ENCODE measurements around the gene SLC66A1.

DNA sequence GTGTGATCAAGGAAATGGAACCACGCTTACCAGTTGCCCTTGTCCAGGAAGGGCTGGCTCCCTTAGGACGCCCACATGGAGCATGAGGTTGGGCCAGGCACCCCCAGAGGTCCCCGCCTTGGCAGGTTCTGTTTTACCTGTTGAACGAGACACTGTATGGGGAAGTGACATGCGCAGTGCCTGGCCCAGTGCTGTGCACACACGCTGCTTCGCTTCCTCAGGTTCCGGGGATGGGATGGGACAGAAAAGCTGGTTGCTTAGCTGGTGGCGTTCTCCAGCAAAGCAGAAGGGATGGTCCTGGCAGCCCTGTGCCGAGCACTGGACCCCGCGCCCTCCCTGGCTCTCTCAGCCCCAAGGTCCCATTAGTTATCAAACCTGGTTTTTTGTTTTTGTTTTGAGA lies 20.7 kb downstream of the SLC66A1 start:
- TF ChIP-seq DNMT1 (IDR thresholded peaks at IDR 0.05) (no peak), DPF2 (IDR thresholded peaks at IDR 0.05) (no peak), ATF7 (IDR thresholded peaks at IDR 0.05) (no peak)
- TF ChIP-seq, protein P1, sequence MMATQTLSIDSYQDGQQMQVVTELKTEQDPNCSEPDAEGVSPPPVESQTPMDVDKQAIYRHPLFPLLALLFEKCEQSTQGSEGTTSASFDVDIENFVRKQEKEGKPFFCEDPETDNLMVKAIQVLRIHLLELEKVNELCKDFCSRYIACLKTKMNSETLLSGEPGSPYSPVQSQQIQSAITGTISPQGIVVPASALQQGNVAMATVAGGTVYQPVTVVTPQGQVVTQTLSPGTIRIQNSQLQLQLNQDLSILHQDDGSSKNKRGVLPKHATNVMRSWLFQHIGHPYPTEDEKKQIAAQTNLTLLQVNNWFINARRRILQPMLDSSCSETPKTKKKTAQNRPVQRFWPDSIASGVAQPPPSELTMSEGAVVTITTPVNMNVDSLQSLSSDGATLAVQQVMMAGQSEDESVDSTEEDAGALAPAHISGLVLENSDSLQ (IDR thresholded peaks at IDR 0.05) = no peak
- TF ChIP-seq, protein P2, sequence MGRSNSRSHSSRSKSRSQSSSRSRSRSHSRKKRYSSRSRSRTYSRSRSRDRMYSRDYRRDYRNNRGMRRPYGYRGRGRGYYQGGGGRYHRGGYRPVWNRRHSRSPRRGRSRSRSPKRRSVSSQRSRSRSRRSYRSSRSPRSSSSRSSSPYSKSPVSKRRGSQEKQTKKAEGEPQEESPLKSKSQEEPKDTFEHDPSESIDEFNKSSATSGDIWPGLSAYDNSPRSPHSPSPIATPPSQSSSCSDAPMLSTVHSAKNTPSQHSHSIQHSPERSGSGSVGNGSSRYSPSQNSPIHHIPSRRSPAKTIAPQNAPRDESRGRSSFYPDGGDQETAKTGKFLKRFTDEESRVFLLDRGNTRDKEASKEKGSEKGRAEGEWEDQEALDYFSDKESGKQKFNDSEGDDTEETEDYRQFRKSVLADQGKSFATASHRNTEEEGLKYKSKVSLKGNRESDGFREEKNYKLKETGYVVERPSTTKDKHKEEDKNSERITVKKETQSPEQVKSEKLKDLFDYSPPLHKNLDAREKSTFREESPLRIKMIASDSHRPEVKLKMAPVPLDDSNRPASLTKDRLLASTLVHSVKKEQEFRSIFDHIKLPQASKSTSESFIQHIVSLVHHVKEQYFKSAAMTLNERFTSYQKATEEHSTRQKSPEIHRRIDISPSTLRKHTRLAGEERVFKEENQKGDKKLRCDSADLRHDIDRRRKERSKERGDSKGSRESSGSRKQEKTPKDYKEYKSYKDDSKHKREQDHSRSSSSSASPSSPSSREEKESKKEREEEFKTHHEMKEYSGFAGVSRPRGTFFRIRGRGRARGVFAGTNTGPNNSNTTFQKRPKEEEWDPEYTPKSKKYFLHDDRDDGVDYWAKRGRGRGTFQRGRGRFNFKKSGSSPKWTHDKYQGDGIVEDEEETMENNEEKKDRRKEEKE (IDR thresholded peaks at IDR 0.05; ENCODE audit: borderline replicate concordance in 1 of 2, control insufficient read depth in 1 of 2, low read depth in 2 of 2, low read length in 1 of 2) = no peak
- TF ChIP-seq, protein P3, sequence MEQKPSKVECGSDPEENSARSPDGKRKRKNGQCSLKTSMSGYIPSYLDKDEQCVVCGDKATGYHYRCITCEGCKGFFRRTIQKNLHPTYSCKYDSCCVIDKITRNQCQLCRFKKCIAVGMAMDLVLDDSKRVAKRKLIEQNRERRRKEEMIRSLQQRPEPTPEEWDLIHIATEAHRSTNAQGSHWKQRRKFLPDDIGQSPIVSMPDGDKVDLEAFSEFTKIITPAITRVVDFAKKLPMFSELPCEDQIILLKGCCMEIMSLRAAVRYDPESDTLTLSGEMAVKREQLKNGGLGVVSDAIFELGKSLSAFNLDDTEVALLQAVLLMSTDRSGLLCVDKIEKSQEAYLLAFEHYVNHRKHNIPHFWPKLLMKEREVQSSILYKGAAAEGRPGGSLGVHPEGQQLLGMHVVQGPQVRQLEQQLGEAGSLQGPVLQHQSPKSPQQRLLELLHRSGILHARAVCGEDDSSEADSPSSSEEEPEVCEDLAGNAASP (IDR thresholded peaks at IDR 0.05) = no peak
- TF ChIP-seq, protein P4, sequence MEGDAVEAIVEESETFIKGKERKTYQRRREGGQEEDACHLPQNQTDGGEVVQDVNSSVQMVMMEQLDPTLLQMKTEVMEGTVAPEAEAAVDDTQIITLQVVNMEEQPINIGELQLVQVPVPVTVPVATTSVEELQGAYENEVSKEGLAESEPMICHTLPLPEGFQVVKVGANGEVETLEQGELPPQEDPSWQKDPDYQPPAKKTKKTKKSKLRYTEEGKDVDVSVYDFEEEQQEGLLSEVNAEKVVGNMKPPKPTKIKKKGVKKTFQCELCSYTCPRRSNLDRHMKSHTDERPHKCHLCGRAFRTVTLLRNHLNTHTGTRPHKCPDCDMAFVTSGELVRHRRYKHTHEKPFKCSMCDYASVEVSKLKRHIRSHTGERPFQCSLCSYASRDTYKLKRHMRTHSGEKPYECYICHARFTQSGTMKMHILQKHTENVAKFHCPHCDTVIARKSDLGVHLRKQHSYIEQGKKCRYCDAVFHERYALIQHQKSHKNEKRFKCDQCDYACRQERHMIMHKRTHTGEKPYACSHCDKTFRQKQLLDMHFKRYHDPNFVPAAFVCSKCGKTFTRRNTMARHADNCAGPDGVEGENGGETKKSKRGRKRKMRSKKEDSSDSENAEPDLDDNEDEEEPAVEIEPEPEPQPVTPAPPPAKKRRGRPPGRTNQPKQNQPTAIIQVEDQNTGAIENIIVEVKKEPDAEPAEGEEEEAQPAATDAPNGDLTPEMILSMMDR (IDR thresholded peaks at IDR 0.05 in 2 of 3, conservative IDR thresholded peaks at IDR 0.05 in 1 of 3; ENCODE audit: insufficient read depth in 2 of 3, low read depth in 1 of 3, low read length in 3 of 3) = no peak

Data from K562 (cell line).